DND-41 (cell line): Measurements from ENCODE around the gene BCKDK.
"Not testable (repeated sequence)": the region's sequence is repeated elsewhere in the genome, so short reads cannot be mapped to it uniquely, and the experiment has no call there.

Source experiments
- EZH2 ChIP-seq: IDR thresholded peaks from 3 replicates; pipeline ENCODE4 v1.6.1; 2012; ENCODE audit warnings: borderline replicate concordance, low read depth, mild to moderate bottlenecking, moderate library complexity, low read length, inconsistent platforms; ENCODE audit not compliant: severe bottlenecking
- TF ChIP-seq, protein P1 (sequence below): IDR thresholded peaks from 2 replicates; pipeline ENCODE4 v1.5.1; 2012; ENCODE audit warnings: borderline replicate concordance, low read length, moderate library complexity, mild to moderate bottlenecking; ENCODE audit not compliant: poor library complexity, severe bottlenecking; ENCODE audit errors: extremely low read depth

GRCh38 chr16:31141071-31141469 is 32.9 kb downstream of the BCKDK start:
- TF ChIP-seq, protein P1, sequence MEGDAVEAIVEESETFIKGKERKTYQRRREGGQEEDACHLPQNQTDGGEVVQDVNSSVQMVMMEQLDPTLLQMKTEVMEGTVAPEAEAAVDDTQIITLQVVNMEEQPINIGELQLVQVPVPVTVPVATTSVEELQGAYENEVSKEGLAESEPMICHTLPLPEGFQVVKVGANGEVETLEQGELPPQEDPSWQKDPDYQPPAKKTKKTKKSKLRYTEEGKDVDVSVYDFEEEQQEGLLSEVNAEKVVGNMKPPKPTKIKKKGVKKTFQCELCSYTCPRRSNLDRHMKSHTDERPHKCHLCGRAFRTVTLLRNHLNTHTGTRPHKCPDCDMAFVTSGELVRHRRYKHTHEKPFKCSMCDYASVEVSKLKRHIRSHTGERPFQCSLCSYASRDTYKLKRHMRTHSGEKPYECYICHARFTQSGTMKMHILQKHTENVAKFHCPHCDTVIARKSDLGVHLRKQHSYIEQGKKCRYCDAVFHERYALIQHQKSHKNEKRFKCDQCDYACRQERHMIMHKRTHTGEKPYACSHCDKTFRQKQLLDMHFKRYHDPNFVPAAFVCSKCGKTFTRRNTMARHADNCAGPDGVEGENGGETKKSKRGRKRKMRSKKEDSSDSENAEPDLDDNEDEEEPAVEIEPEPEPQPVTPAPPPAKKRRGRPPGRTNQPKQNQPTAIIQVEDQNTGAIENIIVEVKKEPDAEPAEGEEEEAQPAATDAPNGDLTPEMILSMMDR = not testable (repeated sequence)
- not testable (repeated sequence) for TF ChIP-seq EZH2
